ENCODE data around the gene HOXD9. TPM values are rescaled to one million over a fixed set of nuclear protein-coding genes. Genes with fewer than 3 reads are reported as not detected.

HOXD9 gene
- total and polyA plus RNA-seq, 8 donors: 0.12 to 1.1 (median 0.34) TPM; not detected in 2

DNA sequence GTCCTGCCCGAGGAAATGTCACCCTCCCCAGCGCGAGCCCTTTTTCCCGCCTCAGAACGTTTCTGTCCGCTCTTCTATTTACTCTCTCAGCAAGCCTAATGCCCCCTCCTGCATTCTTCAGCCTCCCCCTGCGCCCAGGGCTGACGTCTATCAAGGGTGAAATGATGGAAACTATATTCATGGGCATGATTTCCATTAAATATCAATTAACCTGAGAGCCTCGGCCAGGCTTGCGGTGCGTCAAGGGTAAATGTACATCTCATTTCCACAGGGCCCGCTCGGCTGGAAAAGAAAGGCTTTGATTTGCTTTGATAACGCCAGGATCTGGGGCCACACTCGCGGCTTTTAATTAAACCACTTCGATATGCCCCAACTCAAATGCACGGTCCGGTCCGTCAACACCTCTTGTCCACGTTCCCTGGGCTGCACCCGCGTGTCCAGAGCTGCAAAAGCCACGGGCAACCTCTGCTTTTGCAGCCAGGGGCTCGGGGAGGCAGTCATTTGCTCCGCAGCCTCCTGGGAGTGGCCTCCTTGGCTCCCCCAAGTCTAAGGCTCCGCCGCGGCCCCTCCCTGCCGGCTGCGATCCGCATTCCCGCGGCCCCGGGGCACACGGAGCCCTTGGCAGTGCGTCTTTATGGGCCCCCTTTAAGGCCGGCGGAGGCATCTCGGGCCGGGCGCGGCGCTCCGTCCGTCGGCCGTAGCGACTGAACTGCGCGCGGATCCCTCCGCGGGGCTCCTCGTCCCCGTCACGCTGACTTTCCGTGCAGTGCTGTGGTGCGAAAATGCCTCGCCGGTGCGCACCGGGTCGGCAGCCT, 6.7 kb downstream of the HOXD9 start, which contains the start of gene HOXD8:
Gene HOXD8 (plus strand): TSS at position 724 of the 815 bp plus-strand sequence. CDS start 662 bp downstream, outside the sequence.
- ATAC-seq (peak in 3 of 4 donors; percentile 39 to 52 (median 42)), DNase-seq (peak in 1 of 6 donors; percentile 62), FAIRE-seq (no peak)
- WGBS, 2 donors: 3 to 6% methylated on average over 62 to 64 of the region's 64 CpGs
- H3K4me1 ChIP-seq: peaks cover 0 to 8% (median 5%) of the 10 kb centered on the region in 3 donors
- peak within 1 kb of the TSS in 2 of 4 donors; percentile 16 to 39 for H3K4me3 ChIP-seq
- H3K27me3 ChIP-seq: peaks cover 12 to 87% (median 36%) of the 10 kb centered on the region in 4 donors
- intact Hi-C loops (cut with DNase I): loop anchor here in 2 of 3 donors (5.0 to 10.0 kb wide), 4 partner anchors 508 to 1016 kb away; no protein-coding TSS in a partner anchor
- no peaks in the 10 kb centered on the region for H3K9me3 ChIP-seq
- H3K36me3 ChIP-seq: no peaks in the 10 kb centered on the region
- TF ChIP-seq, protein P1, sequence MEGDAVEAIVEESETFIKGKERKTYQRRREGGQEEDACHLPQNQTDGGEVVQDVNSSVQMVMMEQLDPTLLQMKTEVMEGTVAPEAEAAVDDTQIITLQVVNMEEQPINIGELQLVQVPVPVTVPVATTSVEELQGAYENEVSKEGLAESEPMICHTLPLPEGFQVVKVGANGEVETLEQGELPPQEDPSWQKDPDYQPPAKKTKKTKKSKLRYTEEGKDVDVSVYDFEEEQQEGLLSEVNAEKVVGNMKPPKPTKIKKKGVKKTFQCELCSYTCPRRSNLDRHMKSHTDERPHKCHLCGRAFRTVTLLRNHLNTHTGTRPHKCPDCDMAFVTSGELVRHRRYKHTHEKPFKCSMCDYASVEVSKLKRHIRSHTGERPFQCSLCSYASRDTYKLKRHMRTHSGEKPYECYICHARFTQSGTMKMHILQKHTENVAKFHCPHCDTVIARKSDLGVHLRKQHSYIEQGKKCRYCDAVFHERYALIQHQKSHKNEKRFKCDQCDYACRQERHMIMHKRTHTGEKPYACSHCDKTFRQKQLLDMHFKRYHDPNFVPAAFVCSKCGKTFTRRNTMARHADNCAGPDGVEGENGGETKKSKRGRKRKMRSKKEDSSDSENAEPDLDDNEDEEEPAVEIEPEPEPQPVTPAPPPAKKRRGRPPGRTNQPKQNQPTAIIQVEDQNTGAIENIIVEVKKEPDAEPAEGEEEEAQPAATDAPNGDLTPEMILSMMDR (IDR thresholded peaks at IDR 0.05): no peak
- H3K27ac ChIP-seq: peak within 1 kb of the TSS in 1 of 4 donors; percentile 28

DNA sequence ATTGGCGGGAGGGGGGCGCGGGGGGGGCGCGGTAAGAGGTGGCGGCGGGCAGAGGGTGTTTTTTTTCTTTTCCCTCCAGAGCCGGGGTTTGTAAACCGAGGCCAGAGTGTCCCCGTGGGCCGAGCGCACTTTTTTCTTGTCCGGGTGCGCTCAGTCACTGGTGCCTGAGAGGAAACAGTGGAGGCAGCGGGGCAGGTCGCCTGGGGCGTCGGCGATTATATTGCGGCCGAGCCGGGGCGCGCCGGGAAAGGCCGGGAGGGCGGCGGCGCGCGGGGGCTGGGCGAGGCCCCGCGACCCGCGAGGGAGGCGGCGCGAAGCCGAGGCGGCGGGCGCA, 7.3 kb downstream of the HOXD9 start:
- FAIRE-seq: no peak
- intact Hi-C loops (cut with DNase I): loop anchor here (5.0 to 10.0 kb wide), 6 partner anchors 325 to 1015 kb away; no protein-coding TSS in a partner anchor
- Histone ChIP-seq H3K27ac (no peak overlapping the region), H3K36me3 (no peaks in the 10 kb centered on the region), H3K27me3 (peaks cover 9 to 86% (median 37%) of the 10 kb centered on the region in 4 donors), H3K9me3 (no peaks in the 10 kb centered on the region), H3K4me1 (peaks cover 0 to 8% (median 5%) of the 10 kb centered on the region in 3 donors), H3K4me3 (peak overlapping the region in 2 of 4 donors; percentile 16 to 39)
- ATAC-seq: peak in 1 of 4 donors; percentile 16
- 2 to 5% methylated on average over 42 to 43 of the region's 43 CpGs for WGBS, 2 donors
- no peak for DNase-seq
- TF ChIP-seq, protein P1 (IDR thresholded peaks at IDR 0.05): no peak

DNA sequence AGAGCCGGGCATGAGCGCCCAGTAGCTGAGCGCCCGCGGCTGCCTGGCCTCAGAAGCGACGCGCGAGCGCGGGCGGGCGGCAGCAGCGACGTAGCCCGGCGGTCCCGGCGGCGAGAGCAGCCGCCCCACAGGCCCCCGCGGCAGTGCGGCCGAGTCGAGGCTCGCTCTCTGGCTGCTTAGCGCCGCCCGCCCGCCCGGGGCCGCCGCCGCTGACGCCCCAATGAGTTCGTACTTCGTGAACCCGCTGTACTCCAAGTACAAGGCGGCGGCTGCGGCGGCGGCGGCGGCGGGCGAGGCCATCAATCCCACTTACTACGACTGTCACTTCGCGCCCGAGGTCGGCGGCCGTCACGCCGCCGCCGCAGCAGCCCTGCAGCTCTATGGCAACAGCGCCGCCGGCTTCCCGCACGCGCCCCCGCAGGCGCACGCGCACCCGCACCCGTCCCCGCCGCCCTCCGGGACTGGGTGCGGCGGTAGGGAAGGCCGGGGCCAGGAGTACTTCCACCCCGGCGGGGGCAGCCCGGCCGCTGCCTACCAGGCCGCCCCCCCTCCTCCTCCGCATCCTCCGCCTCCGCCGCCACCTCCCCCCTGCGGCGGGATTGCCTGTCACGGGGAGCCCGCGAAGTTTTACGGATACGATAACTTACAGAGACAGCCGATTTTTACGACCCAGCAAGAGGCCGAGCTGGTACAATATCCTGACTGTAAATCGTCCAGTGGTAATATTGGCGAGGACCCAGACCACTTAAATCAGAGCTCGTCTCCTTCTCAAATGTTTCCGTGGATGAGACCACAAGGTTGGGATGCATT, 7.8 kb downstream of the HOXD9 start:
- Histone ChIP-seq H3K27me3 (peaks cover 8 to 80% (median 35%) of the 10 kb centered on the region in 4 donors), H3K36me3 (no peaks in the 10 kb centered on the region), H3K4me1 (peaks cover 0 to 8% (median 5%) of the 10 kb centered on the region in 3 donors), H3K4me3 (peak overlapping the region in 2 of 4 donors; percentile 16 to 39), H3K27ac (peak overlapping the region in 1 of 4 donors; percentile 28), H3K9me3 (no peaks in the 10 kb centered on the region)
- peak in 1 of 4 donors; percentile 23 for ATAC-seq
- FAIRE-seq: no peak
- WGBS, 2 donors: 4 to 6% methylated on average over 58 to 100 of the region's 100 CpGs
- TF ChIP-seq, protein P1 (IDR thresholded peaks at IDR 0.05): no peak
- intact Hi-C loops (cut with DNase I): loop anchor here in 2 of 3 donors (10.0 kb wide), 2 partner anchors 324 to 434 kb away; no protein-coding TSS in a partner anchor
- peak in 2 of 6 donors; percentile 61 to 72 for DNase-seq

DNA sequence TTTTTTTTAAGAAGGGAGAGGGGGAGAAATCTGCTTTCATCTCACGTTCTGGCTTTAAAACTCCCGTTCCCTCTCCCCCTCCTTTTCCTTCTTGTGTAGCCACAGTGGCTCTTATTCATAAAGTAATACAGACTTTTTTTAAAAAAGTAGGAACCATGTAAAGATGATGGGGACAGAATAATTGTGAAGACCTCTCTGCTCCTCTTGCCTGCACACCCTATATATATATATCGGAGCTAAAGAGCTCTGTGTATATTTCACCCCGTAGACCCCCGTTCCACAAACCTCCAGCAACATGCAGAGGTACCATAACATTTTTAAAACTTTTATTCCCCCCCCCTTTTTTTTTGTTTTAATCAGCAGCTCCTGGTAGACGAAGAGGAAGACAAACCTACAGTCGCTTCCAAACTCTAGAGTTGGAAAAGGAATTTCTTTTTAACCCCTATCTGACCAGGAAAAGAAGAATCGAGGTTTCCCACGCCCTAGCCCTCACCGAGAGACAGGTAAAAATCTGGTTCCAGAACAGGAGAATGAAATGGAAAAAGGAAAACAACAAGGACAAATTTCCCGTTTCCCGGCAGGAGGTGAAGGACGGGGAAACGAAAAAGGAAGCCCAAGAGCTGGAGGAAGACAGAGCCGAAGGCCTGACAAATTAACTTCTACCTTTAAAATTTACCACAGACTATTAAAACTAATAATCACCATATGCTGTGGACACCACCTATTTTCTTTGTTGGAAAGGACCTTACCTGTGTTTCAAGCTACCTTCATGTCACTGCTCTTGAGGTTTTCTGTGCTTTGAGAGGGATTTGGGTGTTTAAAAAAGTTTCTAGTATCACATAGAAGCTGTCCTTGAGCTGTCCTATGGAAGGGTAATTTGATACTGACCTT, 8.7 kb downstream of the HOXD9 start:
- WGBS, 2 donors: 13 to 14% methylated on average over 15 of the region's 15 CpGs

More for the DNA sequence above, 8.7 kb downstream of the HOXD9 start:
- Histone ChIP-seq H3K36me3 (no peaks in the 10 kb centered on the region), H3K27ac (no peak overlapping the region), H3K27me3 (peaks cover 8 to 75% (median 32%) of the 10 kb centered on the region in 4 donors), H3K9me3 (no peaks in the 10 kb centered on the region), H3K4me3 (peak overlapping the region in 1 of 4 donors; percentile 39), H3K4me1 (peaks cover 0 to 8% (median 5%) of the 10 kb centered on the region in 3 donors)
- intact Hi-C loops (cut with DNase I): loop anchor here in 2 of 3 donors (10.0 kb wide), 2 partner anchors 324 to 434 kb away; no protein-coding TSS in a partner anchor
- ATAC-seq (no peak), DNase-seq (no peak), FAIRE-seq (no peak)
- TF ChIP-seq, protein P1 (IDR thresholded peaks at IDR 0.05): no peak
